A549 (cell line): ENCODE results near the gene CD53. TPM values are rescaled to one million over a fixed set of nuclear protein-coding genes. Genes with fewer than 3 reads are reported as not detected.

Experiments used
- ATAC-seq, 2 experiments: fragments of 200-7000 bp in 1 of 2; fragments of >200 bp in 1 of 2; cut with Nextera tagmentation in 1 of 2; cut with Tn5 transposase in 1 of 2; 3 replicates each; pipeline versions ENCODE4 v1.8.0 to v1.9.1; 2018 to 2020; ENCODE audit warnings: mild to moderate bottlenecking in 1 of 2, moderate library complexity in 1 of 2
- CTCF ChIA-PET: fragments of 300-600 bp; sonication (Branson Sonifier 250); formaldehyde crosslinking; extraction: SDS; loops from one replicate; lab custom pipeline; 2021; ENCODE audit warnings: antibody characterized with exemption, inconsistent platforms; lab: Yijun Ruan, JAX
- POLR2A ChIA-PET: fragments of 350-600 bp; formaldehyde crosslinking; extraction: SDS; loops from one replicate; lab custom pipeline; 2021; ENCODE audit warnings: antibody characterized with exemption, inconsistent platforms; lab: Yijun Ruan, JAX
- DNase-seq, 2 experiments: peaks; one replicate each; pipeline versions ENCODE4 v3.0.0 to v3.0.0-alpha.2; 2011 to 2016; ENCODE audit warnings: low read depth in 1 of 2, low spot score in 1 of 2
- FAIRE-seq: peaks from 2 replicates; lab custom pipeline; 2011; peaks lifted over from hg19 to GRCh38; lab: Jason Lieb, UNC
- H3K27ac ChIP-seq, 2 experiments: fragments of >200 bp; sonication (Bioruptor Twin); formaldehyde crosslinking; 3 replicates each; pipeline ENCODE4 v1.5.1; 2016 to 2017
- H3K4me1 ChIP-seq: fragments of >200 bp; sonication (Bioruptor Twin); formaldehyde crosslinking; 3 replicates; pipeline ENCODE4 v1.6.1; 2016
- H3K4me2 ChIP-seq: fragments of >200 bp; sonication (Bioruptor Twin); formaldehyde crosslinking; 3 replicates; pipeline ENCODE4 v1.6.1; 2016
- H3K4me3 ChIP-seq: fragments of >200 bp; sonication (Bioruptor Twin); formaldehyde crosslinking; 3 replicates; pipeline ENCODE4 v1.5.1; 2016
- H3K9me3 ChIP-seq: fragments of >200 bp; sonication (Bioruptor Twin); formaldehyde crosslinking; 3 replicates; pipeline ENCODE4 v1.6.1; 2016
- CBX2 ChIP-seq: fragments of 200-600 bp; sonication (generic); IDR thresholded peaks from 2 replicates; pipeline ENCODE4 v1.6.1; 2016; ENCODE audit warnings: low read depth, mild to moderate bottlenecking, borderline replicate concordance
- CBX8 ChIP-seq: fragments of 200-600 bp; sonication (generic); IDR thresholded peaks from 2 replicates; pipeline ENCODE4 v1.6.1; 2016
- CHD2 ChIP-seq: fragments of 150-350 bp; IDR thresholded peaks from 2 replicates; pipeline ENCODE4 v1.6.1; 2014; ENCODE audit warnings: low read length; ENCODE audit not compliant: partially characterized antibody
- CHD4 ChIP-seq: fragments of 200-600 bp; sonication (generic); IDR thresholded peaks from 2 replicates; pipeline ENCODE4 v1.6.1; 2016; ENCODE audit warnings: antibody characterized with exemption, mild to moderate bottlenecking, borderline replicate concordance
- EHF ChIP-seq: fragments of 250-450 bp; sonication (Bioruptor Pico); IDR thresholded peaks from 2 replicates; pipeline ENCODE4 v1.5.0; 2020; ENCODE audit warnings: mild to moderate bottlenecking
- FOSL2 ChIP-seq, 2 experiments: fragments of 450-650 bp in 1 of 2; fragments of >200 bp in 1 of 2; sonication (Bioruptor Twin) in 1 of 2; formaldehyde crosslinking; IDR thresholded peaks; 2 replicates each; pipeline versions ENCODE4 v1.5.0 to v1.6.1; 2016 to 2020; ENCODE audit warnings: mild to moderate bottlenecking in 1 of 2, moderate library complexity in 1 of 2
- FOXS1 ChIP-seq: fragments of 250-450 bp; sonication (Bioruptor Pico); IDR thresholded peaks from 2 replicates; pipeline ENCODE4 v1.5.0; 2020; ENCODE audit warnings: mild to moderate bottlenecking, moderate library complexity
- GATA3 ChIP-seq: IDR thresholded peaks from 2 replicates; pipeline ENCODE4 v1.6.1; 2012; ENCODE audit warnings: borderline replicate concordance
- HEYL ChIP-seq: fragments of 250-450 bp; sonication (Bioruptor Pico); IDR thresholded peaks from 2 replicates; pipeline ENCODE4 v1.8.0; 2021; ENCODE audit warnings: mild to moderate bottlenecking, moderate library complexity
- HOXB13 ChIP-seq: fragments of 250-450 bp; sonication (Bioruptor Pico); IDR thresholded peaks from 2 replicates; pipeline ENCODE4 v1.5.0; 2020; ENCODE audit warnings: low read depth, mild to moderate bottlenecking, moderate library complexity
- HOXB5 ChIP-seq: fragments of 250-450 bp; sonication (Bioruptor Pico); IDR thresholded peaks from 2 replicates; pipeline ENCODE4 v1.5.0; 2020; ENCODE audit warnings: mild to moderate bottlenecking, moderate library complexity
- JUN ChIP-seq, 2 experiments: fragments of >200 bp; sonication (Bioruptor Twin); formaldehyde crosslinking; IDR thresholded peaks; 2 replicates in 1 of 2; 3 replicates in 1 of 2; pipeline ENCODE4 v1.6.1; 2016 to 2017
- KDM1A ChIP-seq: fragments of 200-600 bp; sonication (generic); IDR thresholded peaks from 2 replicates; pipeline ENCODE4 v1.6.1; 2016; ENCODE audit warnings: low read depth, mild to moderate bottlenecking
- MYC ChIP-seq: IDR thresholded peaks from 2 replicates; pipeline ENCODE4 v1.6.1; 2012; ENCODE audit warnings: mild to moderate bottlenecking, inconsistent platforms, low read length, improper control_type of control experiment, borderline replicate concordance
- NPAS2 ChIP-seq: fragments of 250-450 bp; sonication (Bioruptor Pico); IDR thresholded peaks from 2 replicates; pipeline ENCODE4 v1.8.0; 2022; ENCODE audit warnings: mild to moderate bottlenecking, moderate library complexity, borderline replicate concordance
- NR3C1 ChIP-seq: fragments of >200 bp; sonication (Bioruptor Twin); formaldehyde crosslinking; IDR thresholded peaks from 3 replicates; pipeline ENCODE4 v1.6.1; 2017
- PHF8 ChIP-seq: fragments of 200-600 bp; sonication (generic); IDR thresholded peaks from 2 replicates; pipeline ENCODE4 v1.6.1; 2016; ENCODE audit warnings: low read depth, mild to moderate bottlenecking, antibody characterized with exemption, moderate library complexity, borderline replicate concordance
- POLR2A ChIP-seq: IDR thresholded peaks from 2 replicates; pipeline ENCODE4 v1.6.1; 2012; ENCODE audit warnings: mild to moderate bottlenecking, low read length
- RCOR1 ChIP-seq: fragments of 150-350 bp; IDR thresholded peaks from 2 replicates; pipeline ENCODE4 v1.6.1; 2014; ENCODE audit warnings: antibody characterized with exemption, low read length, low read depth
- TP53 ChIP-seq: fragments of 250-450 bp; sonication (Bioruptor Pico); IDR thresholded peaks from 2 replicates; pipeline ENCODE4 v1.5.0; 2021; ENCODE audit warnings: mild to moderate bottlenecking, moderate library complexity
- WGBS: methylation state at CpG from one replicate; pipeline ENCODE4 v1.1.6; 2017; ENCODE audit errors: missing lambda C conversion rate; 5-methylcytosine and 5-hydroxymethylcytosine counted together
- polyA plus RNA-seq, 4 experiments: library from polyadenylated mRNA; depleted of rRNA in 3 of 4; stranded (reverse); fragments of >200 nt; fragmentation: RNase III in 1 of 4; extraction: RNeasy Plus Mini Kit Qiagen cat#74134 plus additional on column Dnase treatment in 1 of 4; gene quantifications; 2 replicates in 3 of 4; 3 replicates in 1 of 4; pipeline ENCODE4 v1.2.3, GENCODE V29; 2011 to 2017
- TF ChIP-seq, protein P1 (sequence below): IDR thresholded peaks from 2 replicates; pipeline ENCODE4 v1.6.1; 2012; ENCODE audit warnings: low read depth, borderline replicate concordance
- TF ChIP-seq, protein P2 (sequence below): fragments of >200 bp; sonication (Bioruptor Twin); formaldehyde crosslinking; IDR thresholded peaks from 2 replicates; pipeline ENCODE4 v1.6.1; 2016
- TF ChIP-seq, protein P3 (sequence below): fragments of 250-450 bp; sonication (Bioruptor Pico); IDR thresholded peaks from 2 replicates; pipeline ENCODE4 v1.5.0; 2020; ENCODE audit warnings: low read depth, mild to moderate bottlenecking, moderate library complexity
- TF ChIP-seq, protein P4 (sequence below): IDR thresholded peaks from 2 replicates; pipeline ENCODE4 v1.6.1; 2012
- TF ChIP-seq, protein P5 (sequence below): fragments of >200 bp; sonication (Bioruptor Twin); formaldehyde crosslinking; IDR thresholded peaks from 3 replicates; pipeline ENCODE4 v1.6.1; 2016
- TF ChIP-seq, protein P6 (sequence below): fragments of 450-650 bp; IDR thresholded peaks from 2 replicates; pipeline ENCODE4 v1.6.1; 2014; ENCODE audit warnings: antibody characterized with exemption

Gene CD53
- polyA plus RNA-seq, 2 of the 4 experiments (the other 2 are of a cell fraction), result not detected

DNA sequence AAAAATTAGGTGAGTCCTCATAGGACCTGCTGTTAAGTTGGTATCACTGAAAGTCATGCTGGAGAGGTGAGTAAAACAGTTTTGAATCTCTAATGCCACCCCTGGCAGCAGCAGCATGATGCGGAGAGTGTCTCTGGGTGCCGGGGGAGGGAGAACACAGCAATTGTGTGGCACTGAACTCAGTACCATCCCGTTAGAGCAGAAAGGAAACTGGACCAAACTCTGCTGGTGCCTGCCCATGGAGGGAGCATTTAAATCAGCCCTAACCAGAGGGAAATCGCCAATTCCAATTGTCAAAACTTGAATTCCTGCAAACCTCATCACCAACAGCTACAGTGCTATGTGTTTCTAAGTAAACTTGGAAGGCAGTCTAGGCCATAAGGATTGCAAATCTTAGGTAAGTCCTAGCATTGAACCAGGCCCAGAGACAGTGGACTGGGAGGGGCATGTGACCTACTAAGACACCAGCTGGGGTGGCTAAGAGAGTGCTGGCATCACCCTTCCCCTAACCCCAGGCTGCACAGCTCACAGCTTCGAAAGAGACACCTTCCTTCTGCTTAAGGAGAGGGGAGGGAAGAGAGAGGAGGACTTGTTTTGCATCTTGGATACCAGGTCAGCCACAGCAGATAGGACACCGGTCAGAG is 30.0 kb downstream of the CD53 start (continued):
- TF ChIP-seq, protein P1, sequence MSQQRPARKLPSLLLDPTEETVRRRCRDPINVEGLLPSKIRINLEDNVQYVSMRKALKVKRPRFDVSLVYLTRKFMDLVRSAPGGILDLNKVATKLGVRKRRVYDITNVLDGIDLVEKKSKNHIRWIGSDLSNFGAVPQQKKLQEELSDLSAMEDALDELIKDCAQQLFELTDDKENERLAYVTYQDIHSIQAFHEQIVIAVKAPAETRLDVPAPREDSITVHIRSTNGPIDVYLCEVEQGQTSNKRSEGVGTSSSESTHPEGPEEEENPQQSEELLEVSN, result no peak
- TF ChIP-seq, protein P2, sequence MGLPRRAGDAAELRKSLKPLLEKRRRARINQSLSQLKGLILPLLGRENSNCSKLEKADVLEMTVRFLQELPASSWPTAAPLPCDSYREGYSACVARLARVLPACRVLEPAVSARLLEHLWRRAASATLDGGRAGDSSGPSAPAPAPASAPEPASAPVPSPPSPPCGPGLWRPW, result no peak

DNA sequence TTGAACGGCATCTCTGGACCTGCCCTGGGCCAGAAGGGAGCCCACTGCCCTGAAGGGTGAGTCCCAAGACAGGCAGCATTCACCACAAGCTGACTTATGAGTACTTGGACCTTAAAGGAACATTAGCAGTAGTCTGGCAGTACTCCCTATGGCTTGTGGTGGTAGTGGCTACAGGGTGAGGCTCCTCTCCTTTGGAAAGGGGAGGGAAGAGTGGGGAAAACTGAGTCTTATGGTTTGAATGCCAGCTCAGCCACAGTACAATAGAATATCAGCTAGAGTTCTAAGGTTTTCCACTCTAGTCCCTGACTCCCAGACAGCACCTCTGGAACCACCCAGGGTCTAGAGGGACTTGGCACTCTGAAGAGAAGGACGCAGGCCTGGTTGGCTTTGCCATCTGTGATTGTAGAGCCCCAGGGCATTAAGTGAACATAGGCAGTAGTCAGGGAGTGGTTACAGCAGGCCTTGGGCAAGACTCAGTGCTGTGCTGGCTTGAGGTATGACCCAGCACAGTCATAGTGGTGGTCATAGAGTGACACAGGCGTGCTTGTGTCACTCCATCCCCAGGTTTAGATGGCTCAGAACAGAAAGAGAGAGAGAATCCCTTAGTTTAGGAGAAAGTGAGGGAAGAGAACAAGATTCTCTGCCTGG is 31.0 kb downstream of the CD53 start:
- DNase-seq, result no peak
- ChIA-PET POLR2A (no interaction called here), CTCF (no interaction called here)
- TF ChIP-seq, protein P3, sequence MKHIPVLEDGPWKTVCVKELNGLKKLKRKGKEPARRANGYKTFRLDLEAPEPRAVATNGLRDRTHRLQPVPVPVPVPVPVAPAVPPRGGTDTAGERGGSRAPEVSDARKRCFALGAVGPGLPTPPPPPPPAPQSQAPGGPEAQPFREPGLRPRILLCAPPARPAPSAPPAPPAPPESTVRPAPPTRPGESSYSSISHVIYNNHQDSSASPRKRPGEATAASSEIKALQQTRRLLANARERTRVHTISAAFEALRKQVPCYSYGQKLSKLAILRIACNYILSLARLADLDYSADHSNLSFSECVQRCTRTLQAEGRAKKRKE (CRISPR knock-in tag), result no peak
- TF ChIP-seq RCOR1 (no peak), EHF (CRISPR knock-in tag) (no peak), CBX2 (no peak), KDM1A (no peak), NR3C1 (no peak), HOXB5 (CRISPR knock-in tag) (no peak), FOXS1 (CRISPR knock-in tag) (no peak), CHD4 (no peak), CHD2 (no peak), PHF8 (no peak), MYC (no peak), HOXB13 (CRISPR knock-in tag) (no peak), TP53 (CRISPR knock-in tag) (no peak)
- TF ChIP-seq, protein P4, sequence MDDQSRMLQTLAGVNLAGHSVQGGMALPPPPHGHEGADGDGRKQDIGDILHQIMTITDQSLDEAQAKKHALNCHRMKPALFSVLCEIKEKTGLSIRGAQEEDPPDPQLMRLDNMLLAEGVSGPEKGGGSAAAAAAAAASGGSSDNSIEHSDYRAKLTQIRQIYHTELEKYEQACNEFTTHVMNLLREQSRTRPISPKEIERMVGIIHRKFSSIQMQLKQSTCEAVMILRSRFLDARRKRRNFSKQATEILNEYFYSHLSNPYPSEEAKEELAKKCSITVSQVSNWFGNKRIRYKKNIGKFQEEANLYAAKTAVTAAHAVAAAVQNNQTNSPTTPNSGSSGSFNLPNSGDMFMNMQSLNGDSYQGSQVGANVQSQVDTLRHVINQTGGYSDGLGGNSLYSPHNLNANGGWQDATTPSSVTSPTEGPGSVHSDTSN, result no peak
- TF ChIP-seq, protein P5, sequence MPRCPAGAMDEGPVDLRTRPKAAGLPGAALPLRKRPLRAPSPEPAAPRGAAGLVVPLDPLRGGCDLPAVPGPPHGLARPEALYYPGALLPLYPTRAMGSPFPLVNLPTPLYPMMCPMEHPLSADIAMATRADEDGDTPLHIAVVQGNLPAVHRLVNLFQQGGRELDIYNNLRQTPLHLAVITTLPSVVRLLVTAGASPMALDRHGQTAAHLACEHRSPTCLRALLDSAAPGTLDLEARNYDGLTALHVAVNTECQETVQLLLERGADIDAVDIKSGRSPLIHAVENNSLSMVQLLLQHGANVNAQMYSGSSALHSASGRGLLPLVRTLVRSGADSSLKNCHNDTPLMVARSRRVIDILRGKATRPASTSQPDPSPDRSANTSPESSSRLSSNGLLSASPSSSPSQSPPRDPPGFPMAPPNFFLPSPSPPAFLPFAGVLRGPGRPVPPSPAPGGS, result no peak
- no peaks in the 10 kb centered on the region for H3K9me3 ChIP-seq
- WGBS, result 44% methylated on average over 3 of the region's 3 CpGs
- FAIRE-seq, result no peak
- H3K4me3 ChIP-seq, result no peak overlapping the region
- H3K27ac ChIP-seq, result no peak overlapping the region
- H3K4me1 ChIP-seq, result no peaks in the 10 kb centered on the region
- no peak overlapping the region for H3K4me2 ChIP-seq
- no peak for ATAC-seq

DNA sequence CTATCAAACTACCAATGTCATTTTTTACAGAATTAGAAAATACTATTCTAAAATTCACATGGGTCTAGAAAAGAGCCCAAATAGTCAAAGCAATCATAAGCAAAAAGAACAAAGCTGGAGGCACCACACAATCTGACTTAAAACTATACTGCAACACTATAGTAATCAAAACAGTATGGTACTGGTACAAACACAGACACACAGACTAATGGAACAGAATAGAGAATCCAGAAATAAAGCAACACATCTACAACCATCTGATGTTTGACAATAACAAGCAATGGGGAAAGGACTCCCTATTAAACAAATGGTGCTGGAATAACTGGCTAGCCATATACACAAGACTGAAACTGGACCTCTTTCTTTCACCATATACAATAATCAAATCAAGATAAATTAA is 39.8 kb downstream of the CD53 start:
- Histone ChIP-seq H3K9me3 (peaks cover 4% of the 10 kb centered on the region; the same call in 2 of the 3 replicates), H3K27ac (no peak overlapping the region), H3K4me3 (no peak overlapping the region), H3K4me2 (no peak overlapping the region), H3K4me1 (peaks cover 12% of the 10 kb centered on the region; the same call in 1 of the 3 replicates)
- ATAC-seq, result no peak
- DNase-seq, result no peak
- CTCF ChIA-PET, result no interaction called here
- POLR2A ChIA-PET, result no interaction called here
- no peak for FAIRE-seq
- TF ChIP-seq, protein P5, result no peak
- TF ChIP-seq JUN (IDR thresholded peaks at IDR 0.05) (no peak), HEYL (CRISPR knock-in tag) (no peak), POLR2A (no peak), HOXB13 (CRISPR knock-in tag) (no peak), NPAS2 (CRISPR knock-in tag) (no peak), FOSL2 (IDR thresholded peaks at IDR 0.05) (no peak), FOSL2 (CRISPR knock-in tag; IDR thresholded peaks at IDR 0.05) (no peak), GATA3 (no peak), CBX8 (no peak), CBX2 (no peak)
- TF ChIP-seq, protein P1, result no peak
- TF ChIP-seq, protein P6, sequence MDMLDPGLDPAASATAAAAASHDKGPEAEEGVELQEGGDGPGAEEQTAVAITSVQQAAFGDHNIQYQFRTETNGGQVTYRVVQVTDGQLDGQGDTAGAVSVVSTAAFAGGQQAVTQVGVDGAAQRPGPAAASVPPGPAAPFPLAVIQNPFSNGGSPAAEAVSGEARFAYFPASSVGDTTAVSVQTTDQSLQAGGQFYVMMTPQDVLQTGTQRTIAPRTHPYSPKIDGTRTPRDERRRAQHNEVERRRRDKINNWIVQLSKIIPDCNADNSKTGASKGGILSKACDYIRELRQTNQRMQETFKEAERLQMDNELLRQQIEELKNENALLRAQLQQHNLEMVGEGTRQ, result no peak
